ENCODE measurements around the gene TIGD2.

TIGD2 gene

GRCh38 chr4:89164400-89164799 is 53.1 kb downstream of the TIGD2 start:
- no peak for DNase-seq

Data from GDM1 (cell line).